NCI-H2171 (cell line): Measurements from ENCODE around the gene HSFX1.
"Not testable (repeated sequence)": the region's sequence is repeated elsewhere in the genome, so short reads cannot be mapped to it uniquely, and the experiment has no call there.

Source experiments
- DNase-seq: peaks from one replicate; lab custom pipeline; 2025; lab: John Stamatoyannopoulos, UW

HSFX1 gene

DNA sequence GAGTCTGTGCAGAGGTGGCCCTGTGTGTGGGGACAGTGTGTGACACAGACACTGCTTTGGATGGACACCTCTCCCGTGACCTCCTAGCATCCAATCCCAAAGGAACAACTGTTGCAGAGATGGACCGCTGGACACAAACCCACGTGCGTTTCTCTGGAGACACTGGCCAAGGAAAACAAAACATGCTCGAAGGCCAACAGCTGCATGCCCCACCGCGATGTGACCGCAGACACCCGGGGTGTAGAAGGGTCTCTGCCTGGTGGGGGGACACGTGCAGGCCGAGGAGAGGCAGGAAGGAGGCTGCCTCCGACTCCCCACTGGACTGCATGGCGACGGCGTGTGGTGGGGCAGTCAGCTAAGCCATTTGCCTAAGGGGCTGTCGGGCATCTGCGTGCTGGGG is at the start of gene HSFX1:
Gene HSFX1 (plus strand): TSS at position 301 of the 400 bp plus-strand sequence. CDS start 614 bp downstream, outside the sequence.
- DNase-seq: not testable (repeated sequence)

DNA sequence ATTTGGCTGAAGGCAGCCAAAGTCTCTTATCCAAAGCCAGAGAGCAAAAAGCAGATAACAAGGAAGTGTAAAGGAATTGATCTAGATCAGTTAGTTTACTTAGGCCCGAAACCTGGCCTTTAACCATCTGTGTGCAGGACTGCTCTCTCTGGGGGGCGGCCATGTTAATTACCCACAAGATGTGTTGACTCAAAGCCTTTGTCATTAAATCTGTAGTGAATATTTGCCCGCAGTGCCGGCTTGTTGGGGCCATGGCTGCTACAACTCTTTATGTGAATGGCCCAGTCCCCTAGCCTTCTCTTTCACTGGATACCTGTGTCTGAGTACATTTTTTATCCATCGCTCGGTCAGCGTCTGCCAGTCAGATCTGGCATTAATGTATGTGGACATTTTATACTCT is 46.6 kb upstream of the HSFX1 start:
- not testable (repeated sequence) for DNase-seq

DNA sequence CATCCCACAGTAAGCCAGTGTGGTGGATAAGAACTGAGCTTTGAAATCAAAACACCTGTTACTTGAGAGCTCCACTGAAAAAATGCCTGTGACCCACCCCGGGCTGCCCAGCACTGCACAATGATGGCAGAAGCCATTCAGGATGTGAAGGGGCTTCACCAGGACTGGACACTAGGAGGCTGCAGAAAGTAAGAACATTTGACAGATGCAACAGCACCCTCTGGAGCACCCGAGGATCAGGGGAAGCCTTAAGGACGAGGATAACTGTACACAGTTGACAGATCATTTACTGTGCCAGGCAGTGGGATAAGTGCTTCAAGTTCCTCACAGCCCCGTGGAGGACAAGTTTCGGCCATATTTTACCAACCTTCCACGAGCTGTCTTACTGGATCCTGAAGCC is 31.6 kb upstream of the HSFX1 start:
- DNase-seq: not testable (repeated sequence)

DNA sequence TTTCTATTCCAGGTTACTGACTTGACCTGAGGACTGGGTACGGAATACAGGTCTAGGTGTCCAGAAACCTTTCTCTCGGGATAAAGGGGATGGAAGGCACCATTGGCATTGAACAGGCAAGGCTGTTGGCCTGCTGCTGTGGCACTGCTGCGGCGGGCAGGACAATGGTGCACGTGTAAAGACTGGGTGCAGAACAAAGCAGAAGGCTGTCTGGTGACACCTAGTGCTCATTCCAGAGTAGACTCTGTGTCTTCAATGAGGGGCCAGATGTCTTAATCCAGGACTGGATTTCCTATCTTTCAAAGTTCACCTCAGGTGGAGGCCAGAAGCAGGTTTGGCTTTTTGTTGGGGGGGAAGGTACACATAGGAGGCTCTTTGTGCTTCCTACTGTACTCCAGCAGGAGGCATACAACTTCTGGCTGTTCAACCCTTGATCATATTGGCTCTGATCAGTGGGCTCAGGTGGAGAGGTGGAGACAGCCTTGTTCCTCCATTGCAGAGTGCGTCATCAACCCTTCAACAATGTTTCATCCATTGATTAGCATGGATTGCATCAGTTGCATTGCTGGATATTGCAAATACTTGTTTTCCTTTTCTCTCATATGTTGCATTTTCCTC is 27.4 kb upstream of the HSFX1 start:
- not testable (repeated sequence) for DNase-seq

GRCh38 chrX:149757206-149758067 is 16.4 kb upstream of the HSFX1 start:
- no peak for DNase-seq

GRCh38 chrX:149758068-149758714 is 15.7 kb upstream of the HSFX1 start:
- no peak for DNase-seq

DNA sequence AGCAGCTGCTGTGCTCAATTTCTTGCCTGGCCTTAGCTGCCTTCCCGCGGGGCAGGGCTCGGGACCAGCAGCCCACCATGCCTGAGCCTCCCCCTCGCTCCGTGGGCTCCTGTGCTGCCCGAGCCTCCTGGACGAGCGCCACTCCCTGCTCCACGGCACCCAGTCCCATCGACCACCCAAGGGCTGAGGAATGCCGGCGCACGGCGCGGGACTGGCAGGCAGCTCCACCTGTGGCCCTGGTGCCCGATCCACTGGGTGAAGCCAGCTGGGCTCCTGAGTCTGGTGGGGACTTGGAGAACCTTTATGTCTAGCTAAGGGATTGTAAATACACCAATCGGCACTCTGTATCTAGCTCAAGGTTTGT is 15.2 kb upstream of the HSFX1 start:
- DNase-seq: not testable (repeated sequence)

DNA sequence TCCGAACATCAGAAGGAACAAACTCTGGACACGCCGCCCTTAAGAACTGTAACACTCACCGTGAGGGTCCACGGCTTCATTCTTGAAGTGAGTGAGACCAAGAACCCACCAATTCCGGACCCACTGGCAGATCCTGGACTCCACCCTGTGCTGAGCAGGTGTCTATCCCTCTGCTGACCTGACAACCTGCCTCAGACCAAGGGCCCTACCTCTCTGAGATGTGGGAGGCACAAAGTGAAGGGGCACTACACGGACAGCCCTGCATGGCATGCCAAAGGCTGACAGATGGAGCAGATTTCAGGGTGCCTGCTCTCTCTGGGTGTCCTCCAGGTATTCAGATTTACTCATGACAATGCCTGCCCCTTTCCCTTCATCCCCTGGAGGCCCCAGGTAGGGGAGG is 14.0 kb upstream of the HSFX1 start:
- DNase-seq: no peak

DNA sequence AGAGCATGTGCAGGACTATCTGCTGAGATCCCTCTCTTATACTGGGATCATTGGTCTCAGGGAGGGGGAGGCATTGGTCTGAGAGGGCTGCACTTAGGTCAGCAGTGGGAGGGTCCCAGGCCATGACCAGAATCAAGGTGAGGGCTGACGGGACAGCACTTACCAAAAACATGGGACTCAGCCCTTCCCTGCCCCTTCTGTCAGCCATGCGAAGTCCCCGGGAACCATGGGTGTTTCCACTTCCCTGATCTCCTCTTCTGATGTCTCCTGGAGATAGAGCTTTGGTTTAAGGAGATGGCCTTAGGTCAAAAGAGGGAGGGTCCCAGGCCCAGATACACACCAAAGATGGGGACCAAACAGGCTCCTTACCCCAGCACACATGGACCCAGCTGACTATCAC is 12.9 kb upstream of the HSFX1 start:
- no peak for DNase-seq

- DNase-seq: not testable (repeated sequence)
Observed at GRCh38 chrX:149761858-149762674, 11.8 kb upstream of the HSFX1 start.

GRCh38 chrX:149762696-149763614 is 10.9 kb upstream of the HSFX1 start:
- DNase-seq: no peak

DNA sequence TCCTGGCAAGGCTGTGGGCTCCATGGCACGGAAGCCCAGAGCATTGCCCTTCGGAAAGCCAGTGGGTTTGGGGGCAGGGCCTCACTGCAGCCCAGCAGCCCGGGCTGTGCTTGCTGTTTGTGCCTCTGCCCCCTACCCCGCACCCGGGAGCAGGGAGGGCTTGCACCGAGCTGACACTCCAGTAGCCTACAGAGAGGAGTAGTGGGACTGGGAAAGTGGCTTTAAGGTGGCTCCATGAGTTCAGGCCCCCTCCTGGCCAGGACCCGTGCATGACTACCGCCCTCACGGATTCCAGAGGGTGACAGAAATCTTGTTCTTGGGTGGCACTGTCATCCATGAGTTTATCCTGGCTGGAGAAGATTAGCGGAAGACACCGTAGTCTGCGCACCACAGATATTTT is 3.5 kb upstream of the HSFX1 start:
- not testable (repeated sequence) for DNase-seq

DNA sequence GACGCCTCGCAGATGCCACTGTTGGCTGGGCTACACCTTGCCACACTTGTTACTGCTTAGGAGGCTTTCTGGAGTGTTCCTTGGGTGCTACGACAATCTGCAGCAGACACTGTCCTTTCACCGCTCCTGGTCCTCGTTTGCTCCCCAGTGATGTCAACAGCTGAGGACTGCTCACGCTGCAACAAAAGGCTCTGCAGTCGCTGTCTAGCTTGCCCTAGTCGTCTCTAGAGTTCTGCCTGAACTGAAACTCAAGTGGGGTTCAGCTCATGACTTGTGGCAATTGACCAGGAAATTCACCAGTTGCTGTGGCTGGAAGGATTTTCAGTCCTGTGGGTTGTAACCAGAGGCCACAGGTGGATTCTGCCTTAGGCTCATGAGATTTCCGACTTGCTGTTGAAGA is 842 bp upstream of the HSFX1 start:
- DNase-seq: not testable (repeated sequence)

GRCh38 chrX:149777999-149778398 is 4.1 kb downstream of the HSFX1 start:
- DNase-seq: not testable (repeated sequence)

- not testable (repeated sequence) for DNase-seq
Observed at GRCh38 chrX:149781727-149782126, 7.9 kb downstream of the HSFX1 start, which contains the start of gene MAGEA9. MAGEA9 (plus strand) TSS chrX:149781930; CDS start chrX:149786211, 4,281 bp downstream.

GRCh38 chrX:149795531-149795930 is 21.7 kb downstream of the HSFX1 start:
- not testable (repeated sequence) for DNase-seq

- DNase-seq: no peak
Observed at GRCh38 chrX:149799095-149799714, 25.3 kb downstream of the HSFX1 start.

DNA sequence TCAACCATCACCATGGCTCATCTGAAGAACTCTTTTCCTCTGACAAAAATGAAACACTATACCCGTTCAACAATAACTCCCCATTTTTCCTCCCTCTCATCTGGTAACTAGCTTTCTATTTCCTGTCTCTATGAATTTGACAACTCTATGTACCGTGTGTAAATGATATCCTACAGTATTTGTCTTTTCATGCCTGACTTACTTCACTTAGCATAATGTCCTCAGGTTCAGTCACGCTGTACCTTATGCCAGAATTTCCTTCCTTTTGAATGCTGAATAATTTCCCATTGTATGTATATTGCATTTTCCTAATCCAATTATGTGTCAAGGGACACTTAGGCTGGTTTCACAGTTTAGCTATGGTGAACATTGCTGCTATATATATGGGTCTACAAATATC is 26.1 kb downstream of the HSFX1 start:
- no peak for DNase-seq

DNA sequence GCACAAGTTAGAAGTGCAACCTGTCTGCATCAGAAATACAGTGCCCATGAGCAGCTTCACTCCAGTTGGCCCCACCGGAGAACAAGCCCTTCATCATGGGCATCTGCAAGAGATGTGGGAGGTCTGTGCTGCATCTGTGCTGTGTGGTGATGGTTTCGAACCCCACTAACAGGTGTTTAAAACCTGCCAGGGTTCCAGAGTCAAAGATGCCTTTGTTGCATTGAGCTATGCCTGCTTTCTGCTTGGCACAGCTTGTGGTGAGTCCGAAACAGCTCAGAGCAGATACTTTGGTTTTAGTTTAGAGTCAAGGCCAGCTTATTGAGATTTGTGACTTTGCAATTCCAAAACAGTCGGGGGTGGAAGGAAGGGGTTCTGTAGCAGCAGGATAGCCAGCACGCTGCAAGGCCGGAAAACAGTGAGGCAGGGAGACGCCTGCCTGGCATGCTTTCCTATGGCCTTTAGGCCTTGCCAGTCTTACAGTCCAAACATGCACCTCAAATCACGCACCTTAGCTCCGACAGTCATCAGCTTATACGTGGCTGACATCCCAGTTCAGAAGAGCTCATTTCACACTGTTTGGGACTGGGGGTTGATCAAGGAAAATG is 29.7 kb downstream of the HSFX1 start:
- DNase-seq: no peak

- DNase-seq: no peak
Observed at GRCh38 chrX:149804102-149804501, 30.2 kb downstream of the HSFX1 start.
